Measurements from ENCODE around the gene LTA4H. TPM values are rescaled to one million over a fixed set of nuclear protein-coding genes. Genes with fewer than 3 reads are reported as not detected.
"Not testable (repeated sequence)": the region's sequence is repeated elsewhere in the genome, so short reads cannot be mapped to it uniquely, and the experiment has no call there.

The LTA4H gene
- 73.2 and 74.6 TPM in 2 replicates for total RNA-seq (2014; rRNA removed; shearing (Covaris generic))
- polyA plus RNA-seq (2015; cell fraction: cytosol; rRNA removed), result 81.9 and 98.0 TPM in 2 replicates
- 134 and 157 TPM in 2 replicates for polyA plus RNA-seq (2015; cell fraction: nucleus; rRNA removed)

DNA sequence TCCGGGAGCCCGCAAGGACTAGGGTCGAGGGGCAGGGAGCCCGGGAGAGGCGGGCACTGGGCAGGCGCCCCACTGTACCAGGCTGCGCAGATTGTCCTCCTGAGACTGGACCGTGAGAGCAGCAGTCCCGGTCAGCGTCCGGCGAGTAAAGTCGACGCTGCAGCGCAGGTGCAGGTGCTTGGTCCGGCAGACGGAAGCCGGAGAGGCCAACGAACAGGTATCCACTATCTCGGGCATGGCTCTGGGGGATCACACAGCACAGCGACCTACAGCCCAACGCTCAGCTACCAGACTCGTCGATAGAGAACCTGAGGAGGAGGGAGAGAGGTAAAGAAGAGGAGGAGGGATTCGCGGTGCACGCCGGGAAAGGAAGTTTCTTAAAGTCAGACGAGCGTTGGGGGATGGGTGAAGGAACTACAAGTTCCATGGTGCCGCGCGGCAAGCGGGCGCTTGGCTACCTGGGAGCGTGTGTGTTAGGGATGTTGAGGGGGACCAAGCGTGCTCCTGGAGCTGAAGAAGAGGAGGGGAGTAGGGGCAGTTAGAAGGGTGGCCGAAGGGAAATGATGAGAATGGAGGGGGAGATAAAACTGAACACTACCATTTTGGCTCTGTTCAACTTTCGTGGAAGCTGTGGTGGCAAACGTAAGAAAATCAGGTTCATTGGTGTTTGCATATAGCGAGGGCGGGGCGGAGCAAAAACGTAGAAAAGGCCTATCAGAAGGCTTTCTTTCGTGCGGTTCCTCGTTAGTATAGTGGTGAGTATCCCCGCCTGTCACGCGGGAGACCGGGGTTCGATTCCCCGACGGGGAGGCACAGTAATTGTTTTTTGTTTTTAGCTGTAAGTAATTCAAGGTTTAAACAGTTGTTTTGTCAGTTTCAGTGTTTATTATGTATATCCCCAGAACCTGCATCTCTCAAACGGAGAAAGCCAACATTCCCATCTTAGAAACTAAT lies at the start of gene LTA4H:
Gene LTA4H (minus strand): TSS at position 305 of the 954 bp plus-strand sequence. CDS start 68 bp downstream, at position 237.
- peak; percentile 98 for DNase-seq (ENCODE audit: low read depth)

DNA sequence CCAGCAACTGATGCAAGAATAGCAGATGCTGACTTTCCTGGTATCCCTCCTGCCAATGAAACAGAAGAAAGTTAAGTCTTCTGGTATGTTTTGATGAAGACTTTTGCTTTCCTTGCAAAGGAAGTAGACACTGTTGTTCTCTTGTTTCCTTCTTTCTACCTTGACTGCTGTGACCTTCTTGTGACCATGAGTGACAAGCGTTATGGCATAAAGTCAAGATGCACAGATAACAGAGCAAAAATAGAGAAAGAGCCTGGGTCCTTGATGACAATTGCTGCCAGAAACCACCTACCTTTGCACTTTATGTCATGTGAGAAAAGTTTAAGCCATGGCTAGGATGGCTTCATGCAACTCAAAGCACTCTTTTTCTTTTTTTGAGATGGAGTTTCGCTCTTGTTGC lies 49.2 kb upstream of the LTA4H start:
- no peak for DNase-seq (ENCODE audit: low read depth)

DNA sequence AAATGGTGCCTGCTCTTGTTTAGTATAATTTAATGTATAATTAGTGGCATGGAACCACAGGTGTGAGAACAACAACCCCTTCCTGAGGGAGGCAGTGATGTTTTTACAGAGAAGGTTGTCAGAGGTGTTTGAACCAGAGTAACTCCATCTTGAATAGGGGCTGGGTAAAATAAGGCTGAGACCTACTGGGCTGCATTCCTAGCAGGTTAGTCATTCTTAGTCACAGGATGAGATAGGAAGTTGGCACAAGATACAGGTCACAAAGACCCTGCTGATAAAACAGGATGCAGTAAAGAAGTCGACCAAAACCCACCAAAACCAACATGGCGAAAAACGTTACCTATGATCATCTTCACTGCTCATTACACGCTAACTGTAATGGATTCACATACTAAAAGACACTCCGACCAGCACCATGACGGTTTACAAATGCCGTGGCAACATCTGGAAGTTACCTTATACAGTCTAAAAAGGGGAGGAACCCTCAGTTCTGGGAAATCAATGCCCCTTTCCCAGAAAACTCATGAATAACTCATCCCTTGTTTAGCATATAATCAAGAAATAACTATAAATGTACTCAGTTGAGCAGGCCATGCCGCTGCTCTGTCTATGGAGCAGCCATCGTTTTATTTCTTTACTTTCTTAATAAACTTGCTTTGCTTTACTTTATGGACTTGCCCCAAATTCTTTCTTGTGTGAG lies 47.8 kb upstream of the LTA4H start:
- peak; percentile 52 for DNase-seq (ENCODE audit: low read depth)

DNA sequence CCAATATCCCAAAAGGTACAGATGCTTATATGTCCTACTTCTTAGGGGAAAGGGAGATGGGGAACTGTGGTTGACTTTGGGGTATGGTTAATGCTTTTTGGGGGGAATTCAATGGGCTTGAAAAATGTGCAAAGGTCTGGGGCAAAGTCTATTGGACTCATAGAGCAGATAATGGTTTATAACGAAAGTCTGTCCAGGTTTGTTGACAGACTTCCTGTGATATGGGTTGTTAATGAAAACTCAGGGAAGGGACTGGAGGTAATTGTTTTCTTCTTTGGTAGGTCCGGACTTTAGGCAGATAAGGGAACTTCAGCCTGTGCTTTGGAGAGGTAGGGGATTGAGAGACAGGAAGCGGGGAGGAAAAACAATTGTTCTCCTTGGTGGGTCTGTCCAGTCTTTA lies 46.2 kb upstream of the LTA4H start:
- DNase-seq (ENCODE audit: low read depth), result no peak

DNA sequence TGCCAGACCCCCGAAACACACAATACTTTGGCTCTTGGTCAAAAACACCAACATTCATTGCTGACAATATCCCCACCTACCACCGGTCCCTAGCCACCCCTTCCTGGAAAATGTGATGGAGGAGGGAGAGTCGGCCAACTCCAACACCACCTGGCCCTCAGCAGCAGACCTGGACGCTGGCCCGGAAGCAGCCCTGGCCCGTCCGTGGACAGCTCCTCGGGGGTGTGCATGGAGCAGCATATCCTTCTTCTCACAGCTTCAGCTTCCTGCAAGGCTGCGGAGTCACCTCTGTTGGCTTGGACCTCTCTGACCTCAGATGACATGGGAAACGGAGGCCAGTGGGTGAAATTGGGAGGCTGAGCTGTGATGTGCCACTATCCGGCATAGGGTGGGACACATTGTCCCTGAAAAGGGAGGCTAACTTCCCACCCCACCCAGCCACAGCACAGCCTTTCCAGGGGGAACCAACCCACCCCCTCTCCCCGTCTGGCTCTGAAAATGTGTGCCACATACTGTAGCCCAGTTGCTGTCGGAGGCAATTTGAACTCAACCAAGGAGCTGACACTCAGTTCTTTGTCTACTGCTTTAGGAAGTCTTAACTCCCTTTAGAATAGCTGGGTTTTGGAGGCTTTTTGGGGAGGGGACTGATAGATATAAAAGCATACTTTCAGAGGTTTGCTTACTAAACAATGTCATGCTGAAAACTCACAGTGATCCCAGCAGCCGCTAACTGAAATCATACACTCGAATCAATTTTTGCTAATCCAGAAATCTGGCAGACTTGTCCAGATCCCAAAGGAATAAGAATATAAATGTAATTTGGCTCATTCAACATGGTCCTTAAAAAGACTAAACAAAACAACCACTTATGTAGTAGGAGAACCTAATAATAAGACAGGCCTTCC lies 43.1 kb upstream of the LTA4H start:
- no peak for DNase-seq (ENCODE audit: low read depth)

DNA sequence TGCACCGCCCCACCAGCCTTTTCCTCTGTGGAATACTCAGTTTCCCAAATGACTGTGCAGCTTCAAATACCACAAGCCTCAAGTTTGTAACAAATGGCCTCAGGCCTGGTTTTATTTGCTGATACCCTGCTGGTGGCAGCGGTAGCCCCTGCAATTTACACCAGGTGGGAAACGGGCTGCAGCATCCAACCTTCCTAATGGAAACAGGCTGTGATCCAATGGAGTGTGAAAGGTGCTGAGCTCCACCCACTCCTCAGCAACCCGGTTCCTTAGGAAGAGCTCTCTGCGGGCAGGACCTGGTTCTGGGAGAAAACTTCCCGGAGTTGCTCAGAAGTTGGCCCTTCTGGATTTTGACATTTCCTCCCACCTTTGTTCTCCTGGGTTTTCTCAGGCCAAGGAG lies 41.7 kb upstream of the LTA4H start:
- no peak for DNase-seq (ENCODE audit: low read depth)

DNA sequence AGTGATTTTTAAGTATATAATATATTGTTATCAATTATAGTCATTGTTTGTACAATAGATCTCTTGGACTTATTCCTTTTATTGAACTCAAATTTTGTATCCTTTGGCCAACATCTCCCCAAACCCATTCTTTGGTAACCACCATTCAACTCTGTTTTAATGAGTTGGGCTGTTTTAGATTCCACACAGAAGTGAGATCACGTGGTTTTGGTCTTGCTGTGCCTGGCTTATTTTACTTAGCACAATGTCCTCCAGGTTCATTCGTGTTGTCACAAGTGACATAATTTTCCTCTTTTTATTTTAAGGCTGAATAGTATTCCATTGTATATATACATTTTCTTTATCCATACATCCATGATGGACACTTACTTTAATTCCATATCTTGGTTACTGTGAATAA lies 40.2 kb upstream of the LTA4H start:
- DNase-seq (ENCODE audit: low read depth), result no peak

DNA sequence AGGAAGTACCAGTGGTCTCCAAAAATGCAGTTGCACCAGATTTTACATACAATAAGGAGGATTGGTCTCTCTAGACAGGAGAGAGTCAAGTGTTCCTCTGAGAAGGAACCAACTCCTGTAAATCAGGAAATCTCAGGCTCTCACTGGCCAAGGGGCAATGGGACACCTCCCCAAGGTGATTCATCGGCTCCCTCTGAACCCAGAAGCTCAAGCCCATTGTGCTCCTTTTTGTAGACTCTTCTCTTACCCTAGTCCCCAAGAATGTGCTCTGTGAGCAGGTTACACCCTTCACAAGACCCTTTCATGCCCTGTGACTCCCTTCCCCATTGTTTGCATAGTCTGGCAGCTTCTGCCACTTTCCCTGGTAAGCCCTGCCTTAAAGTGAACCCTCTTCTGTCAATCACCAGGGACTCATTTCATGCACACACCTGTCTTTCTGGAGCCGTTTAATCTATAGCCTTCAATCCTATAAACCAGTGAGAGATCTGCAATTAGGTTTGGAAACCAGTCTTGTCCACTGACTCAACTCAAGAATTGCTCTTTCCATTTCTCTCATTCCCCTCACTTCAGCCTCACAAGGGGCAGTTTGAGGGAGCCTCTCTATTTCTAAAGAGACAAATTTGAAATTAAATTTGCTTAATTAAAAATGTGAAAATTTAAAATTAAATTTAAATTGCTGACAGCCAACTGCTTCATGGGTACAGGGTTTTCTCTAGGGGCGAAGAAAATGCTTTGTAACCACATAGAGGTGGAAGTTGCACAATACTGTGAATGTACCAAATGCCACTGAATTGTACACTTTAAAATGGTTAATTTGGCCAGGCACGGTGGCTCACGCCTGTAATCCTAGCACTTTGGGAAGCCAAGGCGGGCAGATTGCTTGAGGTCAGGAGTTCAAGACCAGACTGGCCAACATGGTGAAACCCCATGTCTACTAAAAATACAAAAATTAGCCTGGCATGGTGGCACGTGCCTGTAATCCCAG lies 38.3 kb upstream of the LTA4H start:
- peak; percentile 35 for DNase-seq (ENCODE audit: low read depth)

DNA sequence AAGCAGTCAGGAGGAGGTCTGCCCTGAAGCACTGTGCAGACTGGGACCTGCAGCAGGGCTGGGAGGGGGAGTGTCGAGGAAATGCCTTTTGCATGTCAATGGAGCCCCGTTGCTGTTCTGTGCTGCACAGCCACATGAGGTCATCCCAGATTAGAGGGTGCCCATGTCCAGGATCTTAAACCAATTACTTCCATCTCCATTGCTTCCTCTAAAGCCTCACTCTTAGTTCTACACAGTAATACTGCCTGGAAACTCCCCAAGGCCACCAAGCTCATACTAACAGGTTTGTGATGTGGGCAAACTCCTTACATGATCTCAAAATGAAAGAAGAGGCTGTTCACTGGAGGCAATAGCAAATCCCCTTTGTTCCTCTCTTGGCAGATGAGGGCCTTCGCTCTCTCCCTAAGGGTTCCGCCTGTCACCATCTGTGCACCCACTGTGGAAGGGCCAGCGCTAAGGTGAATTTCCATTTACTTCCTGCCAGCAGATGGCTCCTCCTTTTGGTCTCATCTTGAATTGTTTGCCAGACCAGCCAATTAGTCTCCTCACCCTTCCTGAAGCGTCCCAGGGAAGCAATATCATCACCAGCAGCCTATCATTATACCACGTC lies 35.4 kb upstream of the LTA4H start:
- DNase-seq (ENCODE audit: low read depth), result no peak

DNA sequence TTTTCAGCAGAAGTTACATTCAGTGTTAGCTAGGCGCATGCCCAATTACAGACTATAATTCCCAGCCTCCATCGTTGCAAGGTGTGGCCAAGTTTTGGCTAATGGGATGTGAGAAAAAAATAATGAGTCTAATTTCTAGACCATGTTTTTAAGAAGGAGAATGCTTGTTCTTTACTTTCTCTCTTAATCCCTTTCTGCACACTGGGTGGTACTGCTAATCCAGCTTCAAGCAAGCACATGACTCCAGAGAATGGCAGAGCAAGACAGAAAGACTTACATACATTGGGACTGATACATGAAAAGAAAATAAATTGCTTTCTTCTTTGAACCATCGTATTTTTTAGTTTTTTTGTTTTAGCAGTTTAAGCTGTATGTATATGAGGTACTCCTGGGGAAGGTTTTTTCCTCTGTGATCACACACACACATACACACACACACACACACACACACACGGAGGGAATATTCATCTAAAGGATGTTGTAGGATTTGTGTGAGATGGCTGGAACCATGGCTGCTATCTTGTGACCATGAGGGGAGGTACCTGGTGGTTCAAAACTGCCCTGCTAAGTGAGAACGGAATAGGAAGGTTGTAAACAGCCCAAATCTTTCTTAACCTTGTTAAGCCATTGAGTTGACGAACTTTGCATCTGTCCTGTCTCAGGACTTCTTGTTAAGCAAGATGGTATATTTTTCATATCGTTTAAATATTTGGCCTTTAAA lies 34.3 kb upstream of the LTA4H start:
- no peak for DNase-seq (ENCODE audit: low read depth)

DNA sequence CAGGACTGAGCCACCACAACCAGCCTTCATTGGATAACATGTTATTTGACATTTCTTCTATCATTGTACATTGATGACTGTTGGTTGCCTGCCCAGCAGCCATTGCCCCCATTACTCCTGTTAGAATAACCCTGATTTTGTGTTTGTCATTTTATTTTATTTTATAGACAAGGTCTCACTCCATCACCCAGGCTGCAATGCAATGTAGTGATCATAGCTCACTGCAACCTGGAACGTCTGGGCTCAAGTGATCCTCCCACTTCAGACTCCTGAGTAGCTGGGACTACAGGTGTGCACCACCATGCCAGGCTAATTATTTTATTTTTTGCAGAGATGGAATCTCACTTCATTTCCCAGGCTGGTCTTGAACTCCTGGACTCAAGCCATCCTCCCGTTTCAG lies 33.2 kb upstream of the LTA4H start:
- DNase-seq (ENCODE audit: low read depth), result no peak

DNA sequence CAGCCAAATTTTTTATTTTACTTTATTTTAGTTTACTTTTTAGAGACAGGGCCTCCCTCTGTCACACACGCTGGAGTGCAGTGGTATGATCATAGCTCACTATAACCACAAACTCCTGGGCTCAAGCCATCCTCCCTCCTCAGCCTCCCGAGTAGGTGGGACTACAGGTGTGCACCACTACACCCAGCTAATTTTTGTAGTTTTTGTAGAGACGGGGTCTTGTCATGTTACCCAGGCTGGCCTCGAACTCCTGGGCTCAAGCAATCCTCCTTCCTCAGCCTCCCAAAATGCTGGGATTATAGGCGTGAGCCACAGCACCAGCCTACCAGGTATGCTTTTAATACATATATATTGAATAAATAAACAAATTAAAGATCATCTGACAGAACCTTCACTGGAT lies 32.7 kb upstream of the LTA4H start:
- no peak for DNase-seq (ENCODE audit: low read depth)

DNA sequence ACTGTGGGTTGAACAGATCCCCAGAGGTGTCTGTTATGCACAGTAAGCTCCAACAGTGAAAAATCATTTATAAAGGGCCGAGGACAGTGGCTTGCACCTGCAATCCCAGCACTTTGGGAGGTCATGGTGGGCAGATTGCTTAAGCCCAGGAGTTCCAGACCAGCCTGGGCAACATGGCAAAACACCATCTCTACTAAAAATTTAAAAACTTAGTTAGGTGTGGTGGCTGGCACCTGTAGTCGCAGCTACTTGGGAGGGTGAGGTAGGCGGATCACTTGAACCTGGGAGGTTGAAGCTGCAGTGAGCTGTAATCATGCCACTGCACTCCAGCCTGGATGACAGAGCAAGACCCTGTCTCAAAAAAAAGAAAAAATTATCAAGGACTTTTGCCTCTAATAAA lies 30.4 kb upstream of the LTA4H start:
- DNase-seq (ENCODE audit: low read depth), result not testable (repeated sequence)

DNA sequence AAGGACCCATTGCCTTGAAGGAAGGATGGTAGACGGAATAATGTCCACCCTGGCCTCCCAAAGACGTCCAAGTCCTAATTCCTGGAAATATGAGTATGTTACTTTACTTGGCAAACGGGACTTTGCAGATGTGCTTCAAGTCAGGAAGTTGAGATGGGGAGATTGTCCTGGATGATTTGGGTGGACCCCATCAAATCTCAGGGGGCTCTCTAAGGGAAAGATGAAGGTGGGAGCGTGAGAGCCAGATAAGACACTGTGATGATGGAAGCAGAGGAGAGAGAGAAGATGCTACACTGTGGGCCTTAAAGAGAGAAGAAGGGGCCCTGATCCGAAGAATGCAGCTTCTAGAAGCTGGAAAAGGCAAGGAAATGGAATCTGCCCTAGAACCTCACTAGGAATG lies 29.6 kb upstream of the LTA4H start:
- no peak for DNase-seq (ENCODE audit: low read depth)

DNA sequence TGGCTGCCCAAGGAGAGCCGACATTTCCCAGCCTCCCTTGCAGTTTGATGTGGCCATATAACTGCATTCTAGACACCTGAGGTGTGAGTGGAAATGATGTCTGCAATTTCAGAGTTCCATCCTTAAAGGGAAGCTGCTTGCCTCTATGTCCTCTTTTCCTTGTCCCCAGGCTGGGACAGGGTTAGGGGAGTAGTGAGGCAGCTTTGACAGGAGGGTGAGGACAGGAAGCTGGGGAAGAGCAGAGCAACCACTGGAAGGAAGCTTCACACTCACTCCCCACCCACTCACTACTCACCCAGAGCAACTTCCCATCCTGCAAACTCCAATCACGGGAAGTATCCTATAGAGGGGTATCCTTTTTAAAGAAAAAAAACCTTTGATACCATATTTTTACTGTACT lies 28.9 kb upstream of the LTA4H start:
- no peak for DNase-seq (ENCODE audit: low read depth)

DNA sequence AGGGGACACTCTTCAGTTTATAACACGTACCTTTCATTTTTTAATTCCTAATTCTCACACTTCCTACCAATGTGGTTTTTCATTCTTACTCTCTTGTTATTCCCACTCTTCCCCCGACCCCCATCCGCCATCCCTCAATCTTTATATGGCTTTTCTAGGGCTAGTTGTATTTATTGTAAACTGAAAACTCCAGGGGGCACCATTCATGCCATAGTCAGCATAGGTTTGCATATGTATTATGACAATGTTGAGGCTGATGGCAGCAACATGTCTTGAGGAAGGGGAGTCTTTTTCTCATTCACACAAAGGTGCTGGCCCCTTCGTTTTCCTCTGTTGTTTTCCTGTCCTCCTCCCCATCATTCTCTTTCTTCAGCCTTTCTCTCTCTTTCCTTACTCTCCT lies 27.7 kb upstream of the LTA4H start:
- peak; percentile 23 for DNase-seq (ENCODE audit: low read depth)

DNA sequence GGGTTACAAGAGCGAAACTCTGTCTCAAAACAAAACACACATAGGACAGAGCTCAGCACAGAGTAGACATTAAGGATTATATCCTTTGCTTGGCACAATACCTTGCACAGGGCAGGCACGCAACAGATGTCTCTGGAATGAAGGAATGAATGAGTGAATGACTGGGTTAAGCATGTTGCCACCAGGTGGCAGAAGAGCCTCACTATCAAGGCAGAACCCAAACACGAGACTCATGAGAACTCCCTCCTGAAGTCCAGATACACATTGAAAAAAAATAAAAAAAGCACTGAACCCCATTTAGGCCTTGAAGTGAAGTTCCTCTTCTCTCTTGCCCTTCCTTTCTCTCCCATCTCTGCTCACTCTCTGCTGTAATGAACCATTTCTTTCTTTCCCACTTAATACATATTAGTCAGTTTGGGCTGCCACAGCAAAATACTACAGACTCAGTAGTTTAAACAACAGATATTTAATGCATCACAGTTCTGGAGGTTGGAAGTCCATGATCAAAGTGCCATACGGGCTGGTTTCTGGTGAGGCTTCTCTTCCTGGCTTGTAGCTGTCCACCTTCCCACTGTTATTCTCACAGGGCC lies 26.6 kb upstream of the LTA4H start:
- DNase-seq (ENCODE audit: low read depth), result peak; percentile 82

DNA sequence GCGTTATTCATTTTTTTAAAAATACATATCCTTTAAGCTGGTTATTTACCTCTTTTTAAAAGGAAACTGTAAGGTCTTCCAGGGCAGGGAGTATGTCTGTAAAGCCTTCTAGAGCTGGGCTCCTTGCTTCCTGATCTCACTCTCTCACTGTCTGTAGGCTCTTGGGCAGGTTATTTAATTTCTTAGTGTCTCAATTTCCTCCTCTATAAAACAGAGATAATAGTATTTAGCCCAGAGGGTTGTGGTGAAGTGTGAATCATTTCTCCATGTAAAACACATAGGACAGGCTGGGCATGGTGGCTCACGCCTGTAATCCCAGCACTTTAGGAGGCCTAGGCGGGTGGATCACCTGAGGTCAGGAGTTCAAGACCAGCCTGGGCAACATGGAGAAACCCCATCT lies 25.9 kb upstream of the LTA4H start:
- DNase-seq (ENCODE audit: low read depth), result no peak

DNA sequence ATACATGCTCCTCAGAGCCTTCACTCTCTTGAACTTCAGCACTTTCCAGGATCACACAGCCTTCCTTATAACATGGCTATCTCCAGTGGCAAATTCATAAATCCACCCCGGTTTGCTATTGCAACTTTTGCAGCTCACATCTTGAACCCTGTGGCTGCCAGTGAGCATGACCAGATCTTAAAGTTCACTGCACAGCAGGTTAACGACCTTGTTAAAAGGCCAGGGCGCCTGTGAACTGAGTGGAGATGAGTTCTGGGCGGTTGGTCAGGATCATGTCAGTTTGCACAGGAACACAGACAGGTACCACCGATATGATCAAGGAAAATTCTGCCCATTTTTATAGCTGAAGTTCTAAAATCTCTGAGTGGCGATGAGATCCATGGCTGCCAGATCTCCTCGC lies 24.7 kb upstream of the LTA4H start:
- no peak for DNase-seq (ENCODE audit: low read depth)
